HCT116 (cell line): Measurements from ENCODE around the gene EFCAB5. TPM values are rescaled to one million over a fixed set of nuclear protein-coding genes. Genes with fewer than 3 reads are reported as not detected.
A peak's percentile ranks its signal among the peaks of the same experiment; 100 is the strongest.

Experiments
- ATAC-seq: fragments of 200-7000 bp; cut with Tn5 transposase; 2 replicates; pipeline ENCODE4 v1.9.1; 2020; ENCODE audit warnings: mild to moderate bottlenecking, moderate library complexity
- BruUV-seq: library from RNA; stranded (reverse); fragments of 400-500 nt; replicated peaks from 2 replicates; lab custom pipeline; 2021; lab: Mats Ljungman, UMichigan
- CTCF ChIA-PET: fragments of 300-600 bp; sonication (Branson Sonifier 250); formaldehyde crosslinking; loops from one replicate; lab custom pipeline; 2021; ENCODE audit warnings: antibody characterized with exemption; lab: Charles Lee
- POLR2A ChIA-PET: fragments of 300-600, 350-600 bp; sonication (Branson Sonifier 250); formaldehyde crosslinking; loops from one replicate; lab custom pipeline; 2021; ENCODE audit warnings: antibody characterized with exemption; lab: Charles Lee
- RAD21 ChIA-PET, 2 experiments: fragments of 300-600 bp; sonication (Branson Sonifier 250); formaldehyde crosslinking; loops; one replicate each; lab custom pipeline; 2023; ENCODE audit warnings: low total read pairs in 2 of 2; ENCODE audit not compliant: uncharacterized antibody in 2 of 2, unreplicated experiment in 2 of 2, low non-redundant PET in 1 of 2; lab: Charles Lee
- DNase-seq: peaks from one replicate; pipeline ENCODE4 v3.0.0-alpha.2; 2010; ENCODE audit warnings: low read depth, low spot score
- H2AFZ ChIP-seq: fragments of 200-600 bp; shearing (Covaris generic), sonication (generic); 2 replicates; pipeline ENCODE4 v1.6.1; 2017; ENCODE audit warnings: low read depth, mixed run types, mixed read lengths, antibody characterized with exemption, low read length; ENCODE audit not compliant: poor library complexity, severe bottlenecking
- H3K27ac ChIP-seq: 2 replicates; pipeline ENCODE4 v1.5.1; 2012; ENCODE audit warnings: low read depth, low read length
- H3K27me3 ChIP-seq: fragments of 200-600 bp; sonication (generic); 2 replicates; pipeline ENCODE4 v1.6.1; 2016; ENCODE audit warnings: mixed run types, low read length, mixed read lengths; ENCODE audit not compliant: insufficient read depth
- H3K36me3 ChIP-seq, 2 experiments: fragments of 200-500 bp in 1 of 2; fragments of 200-600 bp in 1 of 2; sonication (Bioruptor generic) in 1 of 2; sonication (generic) in 1 of 2; 2 replicates each; pipeline versions ENCODE4 v1.5.1 to v1.6.1; 2014 to 2016; ENCODE audit warnings: low read length in 2 of 2, inconsistent platforms in 1 of 2, mixed read lengths in 1 of 2, mixed run types in 1 of 2; ENCODE audit not compliant: insufficient read depth in 2 of 2, control insufficient read depth in 1 of 2
- H3K4me1 ChIP-seq, 2 experiments: fragments of 200-600 bp in 1 of 2; sonication (generic) in 1 of 2; 2 replicates each; pipeline versions ENCODE4 v1.5.1 to v1.6.1; 2012 to 2017; ENCODE audit warnings: low read length in 2 of 2, inconsistent platforms in 1 of 2, mild to moderate bottlenecking in 1 of 2, mixed read lengths in 1 of 2, mixed run types in 1 of 2, moderate library complexity in 1 of 2; ENCODE audit not compliant: insufficient read depth in 2 of 2, control insufficient read depth in 1 of 2
- H3K4me2 ChIP-seq: fragments of 200-600 bp; sonication (generic); 2 replicates; pipeline ENCODE4 v1.6.1; 2017; ENCODE audit warnings: mixed run types, low read length, mixed read lengths
- H3K4me3 ChIP-seq, 2 experiments: fragments of 200-600 bp in 1 of 2; sonication (generic) in 1 of 2; replicated peaks in 1 of 2; 2 replicates each; pipeline ENCODE4 v1.5.1; 2011 to 2016; ENCODE audit warnings: low read length in 2 of 2, control low read depth in 1 of 2, low read depth in 1 of 2, mild to moderate bottlenecking in 1 of 2, mixed read lengths in 1 of 2, mixed run types in 1 of 2
- H3K79me2 ChIP-seq: fragments of 200-600 bp; sonication (generic); 2 replicates; pipeline ENCODE4 v1.6.1; 2017; ENCODE audit warnings: mild to moderate bottlenecking, mixed run types, low read length, moderate library complexity, mixed read lengths; ENCODE audit not compliant: insufficient read depth
- H3K9ac ChIP-seq: fragments of 200-600 bp; sonication (generic); 2 replicates; pipeline ENCODE4 v1.6.1; 2016; ENCODE audit warnings: low read length, mixed read lengths
- H3K9me2 ChIP-seq: fragments of 200-600 bp; sonication (generic), shearing (Covaris generic); 2 replicates; pipeline ENCODE4 v1.6.1; 2017; ENCODE audit warnings: mixed run types, mild to moderate bottlenecking, moderate library complexity; ENCODE audit not compliant: insufficient read depth
- H3K9me3 ChIP-seq, 2 experiments: fragments of 200-500 bp in 1 of 2; fragments of 200-600 bp in 1 of 2; sonication (Bioruptor generic) in 1 of 2; sonication (generic) in 1 of 2; 2 replicates each; pipeline ENCODE4 v1.6.1; 2014 to 2017; ENCODE audit warnings: low read length in 2 of 2, mixed read lengths in 2 of 2, inconsistent platforms in 1 of 2, low read depth in 1 of 2, mild to moderate bottlenecking in 1 of 2, mixed run types in 1 of 2, moderate library complexity in 1 of 2; ENCODE audit not compliant: control insufficient read depth in 1 of 2, insufficient read depth in 1 of 2
- H4K20me1 ChIP-seq: fragments of 200-600 bp; sonication (generic), shearing (Covaris generic); 2 replicates; pipeline ENCODE4 v1.6.1; 2017; ENCODE audit warnings: mixed run types, mild to moderate bottlenecking, moderate library complexity; ENCODE audit not compliant: insufficient read depth
- ATF3 ChIP-seq: IDR thresholded peaks from 2 replicates; pipeline ENCODE4 v1.6.1; 2012
- CBX3 ChIP-seq: IDR thresholded peaks from 2 replicates; pipeline ENCODE4 v1.6.1; 2012; ENCODE audit warnings: low read depth
- EGR1 ChIP-seq: IDR thresholded peaks from 2 replicates; pipeline ENCODE4 v1.6.1; 2012; ENCODE audit warnings: low read depth
- EZH2phosphoT487 ChIP-seq: fragments of 200-600 bp; IDR thresholded peaks from 2 replicates; pipeline ENCODE4 v1.6.1; 2018; ENCODE audit warnings: antibody characterized with exemption, borderline replicate concordance
- MAX ChIP-seq: IDR thresholded peaks from 2 replicates; pipeline ENCODE4 v1.6.1; 2012
- POLR2A ChIP-seq: IDR thresholded peaks from 2 replicates; pipeline ENCODE4 v1.7.0; 2011; ENCODE audit warnings: borderline replicate concordance; ENCODE audit not compliant: insufficient read depth, insufficient read length; ENCODE audit errors: extremely low read depth
- POLR2AphosphoS5 ChIP-seq: IDR thresholded peaks from 2 replicates; pipeline ENCODE4 v1.6.1; 2011; ENCODE audit warnings: mild to moderate bottlenecking, low read depth, low read length, moderate library complexity
- RAD21 ChIP-seq: IDR thresholded peaks from 2 replicates; pipeline ENCODE4 v1.6.1; 2012; ENCODE audit warnings: low read depth, mild to moderate bottlenecking
- SIN3A ChIP-seq: IDR thresholded peaks from 2 replicates; pipeline ENCODE4 v1.6.1; 2012; ENCODE audit warnings: low read depth
- SP1 ChIP-seq: IDR thresholded peaks from 2 replicates; pipeline ENCODE4 v1.6.1; 2012; ENCODE audit warnings: low read depth
- SRF ChIP-seq: IDR thresholded peaks from 2 replicates; pipeline ENCODE4 v1.6.1; 2012; ENCODE audit warnings: low read depth
- ZFX ChIP-seq: fragments of 450-650 bp; IDR thresholded peaks from 2 replicates; pipeline ENCODE4 v1.6.1; 2017
- ZNF274 ChIP-seq: fragments of 200-500 bp; sonication (Bioruptor generic); IDR thresholded peaks from 2 replicates; pipeline ENCODE4 v1.6.1; 2014; ENCODE audit warnings: mild to moderate bottlenecking, low read depth, low read length, inconsistent platforms
- intact Hi-C: fragments of 100-400 bp; cut with micrococcal nuclease; formaldehyde crosslinking; loops from 2 replicates; pipeline ENCODE4 v1.10.0; 2022
- total RNA-seq: library from RNA; stranded (reverse); gene quantifications from one replicate; pipeline ENCODE4 v1.2.1, GENCODE V29; 2021; ENCODE audit not compliant: unreplicated experiment
- TF ChIP-seq, protein P1 (sequence below): IDR thresholded peaks from 2 replicates; pipeline ENCODE4 v1.6.1; 2011; ENCODE audit warnings: mild to moderate bottlenecking, low read length, moderate library complexity; ENCODE audit not compliant: insufficient replicate concordance; ENCODE audit errors: extremely low read depth
- TF ChIP-seq, protein P2 (sequence below), 3 experiments: fragments of 200-600 bp in 1 of 3; sonication (generic) in 1 of 3; IDR thresholded peaks in 2 of 3; conservative IDR thresholded peaks in 1 of 3; 2 replicates each; pipeline ENCODE4 v1.5.1; 2012 to 2017; ENCODE audit warnings: low read depth in 2 of 3, low read length in 2 of 3, antibody characterized with exemption in 1 of 3, borderline replicate concordance in 1 of 3, control low read depth in 1 of 3, mild to moderate bottlenecking in 1 of 3, mixed read lengths in 1 of 3, mixed run types in 1 of 3, moderate library complexity in 1 of 3; ENCODE audit not compliant: insufficient read depth in 1 of 3

Gene EFCAB5
- total RNA-seq, 1 experiment from 2014 or later = 0.17 TPM

DNA sequence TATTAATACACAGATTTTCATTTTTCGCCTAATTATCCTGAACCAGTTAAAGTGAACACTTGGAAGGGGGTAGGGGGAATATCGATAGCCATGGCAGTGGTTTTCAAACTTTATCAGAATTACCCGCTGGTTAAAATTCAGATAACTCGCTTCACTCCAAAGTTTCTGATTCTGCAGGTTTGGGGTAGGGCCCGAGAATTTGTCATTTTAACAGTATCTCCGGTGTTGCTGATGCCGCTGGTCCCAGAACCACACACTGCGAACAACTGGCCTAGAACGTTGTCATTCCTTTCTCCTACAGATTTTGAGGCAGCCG lies 174.9 kb downstream of the EFCAB5 start:
- no peaks in the 10 kb centered on the region for H3K9me3 ChIP-seq
- ChIA-PET CTCF (interaction anchor here (2.1 kb wide), 1 partner anchor 12 kb away, joined by 11 read pairs; no protein-coding TSS in a partner anchor), RAD21 (no interaction called here), POLR2A (interaction anchor here (2.4 kb wide), 1 partner anchor 11 kb away, joined by 7 read pairs; no protein-coding TSS in a partner anchor)
- H3K27me3 ChIP-seq = no peaks in the 10 kb centered on the region
- no peak for DNase-seq
- H3K4me1 ChIP-seq = peaks cover 7 to 10% of the 10 kb centered on the region in 2 experiments
- 0 out of 2 replicates have a peak, but pooled peaks have one; percentile 8 for TF ChIP-seq EGR1
- TF ChIP-seq ZFX = no peak
- TF ChIP-seq SRF = no peak
- TF ChIP-seq EZH2phosphoT487 = no peak
- TF ChIP-seq CBX3 = no peak
- no peak for TF ChIP-seq POLR2A
- H3K36me3 ChIP-seq = peaks cover 13 to 14% of the 10 kb centered on the region in 2 experiments
- intact Hi-C loops = no loop called here
- no peaks in the 10 kb centered on the region for H3K9me2 ChIP-seq
- H3K4me3 ChIP-seq = peak overlapping the region; percentile 62 to 67
- H3K79me2 ChIP-seq = peaks cover 47% of the 10 kb centered on the region
- H2AFZ ChIP-seq = peak overlapping the region; percentile 42
- H4K20me1 ChIP-seq = peaks cover 8% of the 10 kb centered on the region; the same call in 1 of the 2 replicates
- peak; percentile 52 for ATAC-seq
- TSS peak; percentile 99 for BruUV-seq
- H3K27ac ChIP-seq = peak overlapping the region; percentile 83
- H3K4me2 ChIP-seq = peak overlapping the region; percentile 67
- H3K9ac ChIP-seq = peak overlapping the region; percentile 88

DNA sequence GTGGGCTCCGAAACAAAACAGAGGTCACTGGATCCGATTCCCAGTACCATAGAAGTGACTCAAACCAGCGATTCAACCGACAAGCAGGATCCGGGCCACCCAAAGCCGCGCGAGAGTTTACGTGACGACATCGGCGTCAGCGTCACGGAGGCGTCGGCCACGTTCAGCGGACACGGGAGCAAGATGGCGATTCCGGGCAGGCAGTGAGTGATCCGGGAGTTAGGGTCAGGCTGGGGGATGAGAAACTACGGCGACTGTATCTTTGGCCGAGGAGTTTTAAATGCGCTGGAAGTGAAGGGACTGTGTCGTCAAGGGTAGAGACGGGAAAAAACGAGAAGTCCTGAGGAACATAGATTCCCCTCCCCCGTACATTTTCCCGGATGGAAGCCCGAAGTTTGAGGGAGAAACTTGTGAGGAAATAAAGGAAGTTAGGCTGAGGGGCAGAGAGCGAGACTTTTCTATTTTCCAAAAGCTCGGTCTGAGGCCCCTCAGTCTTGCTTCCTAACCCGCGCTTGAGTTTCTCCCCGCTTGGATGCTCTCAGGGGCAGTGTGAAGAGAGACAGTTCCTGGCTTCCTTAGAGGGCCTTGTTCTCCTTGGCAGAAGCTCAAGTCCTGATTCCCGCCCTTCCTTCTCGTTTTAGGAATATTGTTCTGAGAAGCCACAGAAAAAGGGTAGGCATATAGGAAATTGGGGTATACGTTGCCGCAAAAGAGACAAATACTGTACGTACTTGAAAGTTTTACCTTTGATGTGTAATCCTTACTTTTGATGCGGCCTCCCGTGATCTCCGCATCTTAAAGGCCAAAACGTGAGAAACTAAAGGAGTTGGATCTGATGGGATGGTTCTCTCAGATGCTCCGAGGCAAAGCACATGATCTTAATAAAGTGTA lies 175.5 kb downstream of the EFCAB5 start, which contains the start of gene NSRP1:
Gene NSRP1 (plus strand): TSS at position 156 of the 891 bp plus-strand sequence. CDS start 28 bp downstream, at position 184.
- Histone ChIP-seq H3K9ac (peak within 1 kb of the TSS; percentile 88), H3K4me1 (peaks cover 7 to 10% of the 10 kb centered on the region in 2 experiments), H3K27me3 (no peaks in the 10 kb centered on the region), H3K27ac (peak within 1 kb of the TSS; percentile 83), H4K20me1 (peaks cover 8% of the 10 kb centered on the region; the same call in 1 of the 2 replicates), H3K4me2 (peak within 1 kb of the TSS; percentile 67), H2AFZ (peak within 1 kb of the TSS; percentile 42), H3K36me3 (peaks cover 14 to 15% of the 10 kb centered on the region in 2 experiments), H3K4me3 (peak within 1 kb of the TSS; percentile 62 to 67), H3K79me2 (peaks cover 53% of the 10 kb centered on the region), H3K9me3 (no peaks in the 10 kb centered on the region), H3K9me2 (no peaks in the 10 kb centered on the region)
- ChIA-PET POLR2A (interaction anchor here (2.4 kb wide), 1 partner anchor 12 kb away, joined by 7 read pairs; no protein-coding TSS in a partner anchor), CTCF (no interaction called here), RAD21 (no interaction called here)
- peak; percentile 98 for ATAC-seq
- intact Hi-C loops = no loop called here
- TSS peak; percentile 63 for BruUV-seq
- peak; percentile 88 for DNase-seq
- no peak for TF ChIP-seq ATF3
- peak; percentile 96; the same call in 1 of the 2 replicates for TF ChIP-seq POLR2AphosphoS5
- TF ChIP-seq SP1 = no peak; the same call in 1 of the 2 replicates
- peak; percentile 83 for TF ChIP-seq MAX
- TF ChIP-seq, protein P1, sequence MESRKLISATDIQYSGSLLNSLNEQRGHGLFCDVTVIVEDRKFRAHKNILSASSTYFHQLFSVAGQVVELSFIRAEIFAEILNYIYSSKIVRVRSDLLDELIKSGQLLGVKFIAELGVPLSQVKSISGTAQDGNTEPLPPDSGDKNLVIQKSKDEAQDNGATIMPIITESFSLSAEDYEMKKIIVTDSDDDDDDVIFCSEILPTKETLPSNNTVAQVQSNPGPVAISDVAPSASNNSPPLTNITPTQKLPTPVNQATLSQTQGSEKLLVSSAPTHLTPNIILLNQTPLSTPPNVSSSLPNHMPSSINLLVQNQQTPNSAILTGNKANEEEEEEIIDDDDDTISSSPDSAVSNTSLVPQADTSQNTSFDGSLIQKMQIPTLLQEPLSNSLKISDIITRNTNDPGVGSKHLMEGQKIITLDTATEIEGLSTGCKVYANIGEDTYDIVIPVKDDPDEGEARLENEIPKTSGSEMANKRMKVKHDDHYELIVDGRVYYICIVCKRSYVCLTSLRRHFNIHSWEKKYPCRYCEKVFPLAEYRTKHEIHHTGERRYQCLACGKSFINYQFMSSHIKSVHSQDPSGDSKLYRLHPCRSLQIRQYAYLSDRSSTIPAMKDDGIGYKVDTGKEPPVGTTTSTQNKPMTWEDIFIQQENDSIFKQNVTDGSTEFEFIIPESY = peak; percentile 96
- TF ChIP-seq, protein P2, sequence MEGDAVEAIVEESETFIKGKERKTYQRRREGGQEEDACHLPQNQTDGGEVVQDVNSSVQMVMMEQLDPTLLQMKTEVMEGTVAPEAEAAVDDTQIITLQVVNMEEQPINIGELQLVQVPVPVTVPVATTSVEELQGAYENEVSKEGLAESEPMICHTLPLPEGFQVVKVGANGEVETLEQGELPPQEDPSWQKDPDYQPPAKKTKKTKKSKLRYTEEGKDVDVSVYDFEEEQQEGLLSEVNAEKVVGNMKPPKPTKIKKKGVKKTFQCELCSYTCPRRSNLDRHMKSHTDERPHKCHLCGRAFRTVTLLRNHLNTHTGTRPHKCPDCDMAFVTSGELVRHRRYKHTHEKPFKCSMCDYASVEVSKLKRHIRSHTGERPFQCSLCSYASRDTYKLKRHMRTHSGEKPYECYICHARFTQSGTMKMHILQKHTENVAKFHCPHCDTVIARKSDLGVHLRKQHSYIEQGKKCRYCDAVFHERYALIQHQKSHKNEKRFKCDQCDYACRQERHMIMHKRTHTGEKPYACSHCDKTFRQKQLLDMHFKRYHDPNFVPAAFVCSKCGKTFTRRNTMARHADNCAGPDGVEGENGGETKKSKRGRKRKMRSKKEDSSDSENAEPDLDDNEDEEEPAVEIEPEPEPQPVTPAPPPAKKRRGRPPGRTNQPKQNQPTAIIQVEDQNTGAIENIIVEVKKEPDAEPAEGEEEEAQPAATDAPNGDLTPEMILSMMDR (IDR thresholded peaks at IDR 0.05 in 2 of 3, conservative IDR thresholded peaks at IDR 0.05 in 1 of 3; ENCODE audit: borderline replicate concordance in 1 of 3, insufficient read depth in 1 of 3, low read depth in 2 of 3, low read length in 2 of 3) = no peak
- TF ChIP-seq RAD21 = no peak
- no peak for TF ChIP-seq ZNF274
- TF ChIP-seq SRF = no peak
- peak; percentile 92 for TF ChIP-seq SIN3A
